ENCODE data around the gene ATRX.
"Not testable (repeated sequence)": the region's sequence is repeated elsewhere in the genome, so short reads cannot be mapped to it uniquely, and the experiment has no call there.

The ATRX gene

GRCh38 chrX:77689376-77689775 lies 96.6 kb downstream of the ATRX start:
- no peak for TF ChIP-seq CTCF (IDR thresholded peaks at IDR 0.05; ENCODE audit: low read depth, low read length)
- no peak overlapping the region for H3K4me3 ChIP-seq (ENCODE audit: low read depth, low read length)

- H3K4me3 ChIP-seq (ENCODE audit: low read depth, low read length): not testable (repeated sequence)
Measured at GRCh38 chrX:77685683-77686082, 100.3 kb downstream of the ATRX start.

- H3K4me3 ChIP-seq (ENCODE audit: low read depth, low read length): no peak overlapping the region
- no peak for TF ChIP-seq CTCF (IDR thresholded peaks at IDR 0.05; ENCODE audit: low read depth, low read length)
Measured at GRCh38 chrX:77679144-77679543, 106.9 kb downstream of the ATRX start.

- H3K4me3 ChIP-seq (ENCODE audit: low read depth, low read length): no peak overlapping the region
- no peak for TF ChIP-seq CTCF (IDR thresholded peaks at IDR 0.05; ENCODE audit: low read depth, low read length)
Measured at GRCh38 chrX:77675986-77676385, 110.0 kb downstream of the ATRX start.

GRCh38 chrX:77668391-77669237 lies 117.4 kb downstream of the ATRX start:
- no peak overlapping the region for H3K4me3 ChIP-seq (ENCODE audit: low read depth, low read length)
- TF ChIP-seq CTCF (IDR thresholded peaks at IDR 0.05; ENCODE audit: low read depth, low read length): no peak

GRCh38 chrX:77658886-77659285 lies 127.1 kb downstream of the ATRX start:
- no peak overlapping the region for H3K4me3 ChIP-seq (ENCODE audit: low read depth, low read length)
- TF ChIP-seq CTCF (IDR thresholded peaks at IDR 0.05; ENCODE audit: low read depth, low read length): no peak

- H3K4me3 ChIP-seq (ENCODE audit: low read depth, low read length): no peak overlapping the region
- TF ChIP-seq CTCF (IDR thresholded peaks at IDR 0.05; ENCODE audit: low read depth, low read length): no peak
Measured at GRCh38 chrX:77652095-77652494, 133.9 kb downstream of the ATRX start.

GRCh38 chrX:77640702-77641101 lies 145.3 kb downstream of the ATRX start:
- no peak for TF ChIP-seq CTCF (IDR thresholded peaks at IDR 0.05; ENCODE audit: low read depth, low read length)
- H3K4me3 ChIP-seq (ENCODE audit: low read depth, low read length): no peak overlapping the region
